Mesenchymal stem cell (in vitro differentiated cells and primary cell): ENCODE results near the gene DHX57.
A peak's percentile ranks its signal among the peaks of the same experiment; 100 is the strongest.
"Not testable (repeated sequence)": the region's sequence is repeated elsewhere in the genome, so short reads cannot be mapped to it uniquely, and the experiment has no call there.

Source experiments
- DNase-seq: peaks from one replicate; pipeline ENCODE4 v3.0.0-alpha.2; 2013
- H2AFZ ChIP-seq: one replicate; pipeline ENCODE4 v1.6.1; 2013; ENCODE audit warnings: low read depth, mild to moderate bottlenecking, control low read depth, inconsistent platforms, low read length, moderate library complexity
- H2AK5ac ChIP-seq: 2 replicates; pipeline ENCODE4 v1.6.1; 2013; ENCODE audit warnings: low read length, moderate library complexity, mild to moderate bottlenecking, inconsistent platforms; ENCODE audit not compliant: severe bottlenecking
- H2BK120ac ChIP-seq: one replicate; pipeline ENCODE4 v1.6.1; 2013; ENCODE audit warnings: low read depth, mild to moderate bottlenecking, inconsistent platforms, low read length, moderate library complexity
- H2BK12ac ChIP-seq, 2 experiments: one replicate each; pipeline ENCODE4 v1.6.1; 2013; ENCODE audit warnings: inconsistent platforms in 2 of 2, low read length in 2 of 2, mild to moderate bottlenecking in 2 of 2, moderate library complexity in 2 of 2, control low read depth in 1 of 2
- H2BK15ac ChIP-seq: one replicate; pipeline ENCODE4 v1.6.1; 2013; ENCODE audit warnings: mild to moderate bottlenecking, low read depth, inconsistent platforms; ENCODE audit not compliant: poor library complexity, severe bottlenecking
- H2BK5ac ChIP-seq: 2 replicates; pipeline ENCODE4 v1.6.1; 2013; ENCODE audit warnings: low read depth, mild to moderate bottlenecking, low read length, control low read depth, inconsistent platforms; ENCODE audit not compliant: poor library complexity, severe bottlenecking
- H3K14ac ChIP-seq, 2 experiments: one replicate each; pipeline ENCODE4 v1.6.1; 2013; ENCODE audit warnings: inconsistent platforms in 2 of 2, low read length in 2 of 2, control low read depth in 1 of 2, mild to moderate bottlenecking in 1 of 2, moderate library complexity in 1 of 2
- H3K18ac ChIP-seq, 2 experiments: one replicate each; pipeline ENCODE4 v1.6.1; 2013; ENCODE audit warnings: inconsistent platforms in 2 of 2, low read length in 2 of 2, control low read depth in 1 of 2, low read depth in 1 of 2, mild to moderate bottlenecking in 1 of 2
- H3K23ac ChIP-seq, 2 experiments: one replicate each; pipeline ENCODE4 v1.6.1; 2013; ENCODE audit warnings: inconsistent platforms in 2 of 2, low read length in 2 of 2, mild to moderate bottlenecking in 2 of 2, moderate library complexity in 2 of 2, control low read depth in 1 of 2
- H3K27ac ChIP-seq: 2 replicates; pipeline ENCODE4 v1.5.1; 2013; ENCODE audit warnings: mild to moderate bottlenecking, moderate library complexity, low read length, control low read depth, inconsistent platforms; ENCODE audit not compliant: poor library complexity, severe bottlenecking
- H3K27me3 ChIP-seq, 2 experiments: 2 replicates each; pipeline versions ENCODE4 v1.6.1 to v1.7.0; 2013; ENCODE audit warnings: low read length in 2 of 2, mild to moderate bottlenecking in 2 of 2, moderate library complexity in 2 of 2, control low read depth in 1 of 2, inconsistent platforms in 1 of 2; ENCODE audit not compliant: control insufficient read depth in 1 of 2, insufficient read depth in 1 of 2
- H3K36me3 ChIP-seq, 2 experiments: 2 replicates each; pipeline versions ENCODE4 v1.6.1 to v1.7.0; 2013; ENCODE audit warnings: low read length in 2 of 2, control low read depth in 1 of 2, inconsistent platforms in 1 of 2, low read depth in 1 of 2, mild to moderate bottlenecking in 1 of 2; ENCODE audit not compliant: insufficient read depth in 2 of 2, control insufficient read depth in 1 of 2
- H3K4ac ChIP-seq, 2 experiments: one replicate each; pipeline ENCODE4 v1.6.1; 2013; ENCODE audit warnings: inconsistent platforms in 2 of 2, low read length in 2 of 2, mild to moderate bottlenecking in 2 of 2, moderate library complexity in 2 of 2, control low read depth in 1 of 2, low read depth in 1 of 2
- H3K4me1 ChIP-seq: 2 replicates; pipeline ENCODE4 v1.6.1; 2013; ENCODE audit warnings: low read depth, low read length, control low read depth; ENCODE audit not compliant: control insufficient read depth, insufficient read depth
- H3K4me2 ChIP-seq: 2 replicates; pipeline ENCODE4 v1.6.1; 2013; ENCODE audit warnings: low read length, mild to moderate bottlenecking, inconsistent platforms; ENCODE audit not compliant: poor library complexity, severe bottlenecking
- H3K4me3 ChIP-seq, 2 experiments: 2 replicates each; pipeline versions ENCODE4 v1.5.1 to v1.7.0; 2013; ENCODE audit warnings: low read length in 2 of 2, mild to moderate bottlenecking in 2 of 2, control low read depth in 1 of 2, low read depth in 1 of 2; ENCODE audit not compliant: insufficient read depth in 1 of 2
- H3K79me1 ChIP-seq: replicated peaks from 2 replicates; pipeline ENCODE4 v1.6.1; 2013; ENCODE audit warnings: mild to moderate bottlenecking, control low read depth, low read length, inconsistent platforms; ENCODE audit not compliant: poor library complexity, severe bottlenecking
- H3K9ac ChIP-seq: 2 replicates; pipeline ENCODE4 v1.7.0; 2013; ENCODE audit warnings: mild to moderate bottlenecking, low read length, moderate library complexity
- H3K9me3 ChIP-seq: 2 replicates; pipeline ENCODE4 v1.7.0; 2013; ENCODE audit warnings: mild to moderate bottlenecking, low read length; ENCODE audit not compliant: control insufficient read depth
- H4K8ac ChIP-seq: one replicate; pipeline ENCODE4 v1.6.1; 2013; ENCODE audit warnings: inconsistent platforms, mild to moderate bottlenecking, low read length, moderate library complexity
- H4K91ac ChIP-seq: one replicate; pipeline ENCODE4 v1.6.1; 2013; ENCODE audit warnings: mild to moderate bottlenecking, low read length, inconsistent platforms
- WGBS: methylation state at CpG from one replicate; pipeline ENCODE4 v1.1.7; 2013; ENCODE audit warnings: mixed read lengths; 5-methylcytosine and 5-hydroxymethylcytosine counted together

DHX57 gene

DNA sequence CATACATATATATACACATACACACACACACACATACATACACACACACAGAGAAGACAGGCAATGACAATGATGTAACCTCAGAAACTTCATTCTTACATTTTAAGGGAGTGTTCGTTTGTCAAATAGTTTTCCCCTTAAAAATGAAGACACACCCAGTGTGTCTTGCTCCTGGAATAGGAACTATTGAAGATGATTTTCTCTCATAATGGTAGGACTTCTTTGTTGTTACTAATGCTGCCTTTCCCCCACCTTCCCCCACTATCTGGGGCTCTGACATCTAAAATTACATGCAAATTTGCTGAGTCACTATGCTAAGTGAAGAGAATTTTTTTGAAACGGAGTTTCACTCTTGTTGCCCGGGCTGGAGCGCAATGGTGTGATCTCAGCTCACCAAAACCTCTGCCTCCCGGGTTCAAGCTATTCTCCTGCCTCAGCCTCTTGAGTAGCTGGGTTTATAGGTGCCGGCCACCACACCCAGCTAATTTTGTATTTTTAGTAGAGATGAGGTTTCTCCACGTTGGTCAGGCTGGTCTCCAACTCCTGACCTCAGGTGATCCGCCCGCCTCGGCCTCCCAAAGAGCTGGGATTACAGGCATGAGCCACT, 48.1 kb downstream of the DHX57 start:
- not testable (repeated sequence) for H3K4me2 ChIP-seq, H2BK15ac ChIP-seq, H3K23ac ChIP-seq, H3K18ac ChIP-seq, H3K27me3 ChIP-seq, H3K4me3 ChIP-seq, H3K79me1 ChIP-seq, H4K8ac ChIP-seq, H3K4me1 ChIP-seq, H2BK12ac ChIP-seq, H3K9me3 ChIP-seq, H3K14ac ChIP-seq, H2AK5ac ChIP-seq, H2BK120ac ChIP-seq, H2BK5ac ChIP-seq, H4K91ac ChIP-seq, H2AFZ ChIP-seq, H3K4ac ChIP-seq
- 76% methylated on average over 9 of the region's 10 CpGs for WGBS
- peak; percentile 75 for DNase-seq
- Histone ChIP-seq H3K27ac (peak overlapping the region; percentile 23), H3K36me3 (peaks cover 6 to 35% of the 10 kb centered on the region in 2 experiments), H3K9ac (peak overlapping the region; percentile 63)

DNA sequence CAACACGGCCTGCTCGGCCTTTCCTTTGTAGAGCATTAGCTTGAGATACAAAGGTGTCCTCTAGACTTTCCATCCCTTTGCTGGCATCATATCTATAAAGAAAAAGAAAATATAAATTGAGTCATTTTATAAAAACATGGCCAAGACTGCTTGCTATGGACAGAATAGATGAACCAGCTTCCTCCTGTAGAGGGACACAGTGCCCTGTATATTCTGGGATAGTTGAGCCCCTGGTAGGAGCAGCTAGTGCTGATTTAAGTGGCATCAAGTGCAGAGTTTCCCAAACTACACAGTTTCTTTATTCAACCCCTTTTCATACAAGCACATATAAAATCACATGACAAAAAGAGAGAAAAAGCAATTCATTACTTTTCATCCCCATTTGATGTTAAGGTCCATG, 49.8 kb downstream of the DHX57 start:
- DNase-seq: no peak
- no peak overlapping the region for H3K9ac ChIP-seq
- H3K4me1 ChIP-seq: peaks cover 1% of the 10 kb centered on the region
- no peak overlapping the region for H3K23ac ChIP-seq
- no peak overlapping the region for H4K8ac ChIP-seq
- no peak overlapping the region for H2BK12ac ChIP-seq
- no peak overlapping the region for H2BK120ac ChIP-seq
- H3K4me3 ChIP-seq: no peak overlapping the region
- no peak overlapping the region for H3K14ac ChIP-seq
- H3K27ac ChIP-seq: no peak overlapping the region
- H2AFZ ChIP-seq: no peak overlapping the region
- no peak overlapping the region for H3K4ac ChIP-seq
- no peak overlapping the region for H3K4me2 ChIP-seq
- no peaks in the 10 kb centered on the region for H3K79me1 ChIP-seq
- no peak overlapping the region for H4K91ac ChIP-seq
- H3K9me3 ChIP-seq: no peaks in the 10 kb centered on the region
- H2BK5ac ChIP-seq: no peak overlapping the region
- H2BK15ac ChIP-seq: no peak overlapping the region
- no peak overlapping the region for H2AK5ac ChIP-seq
- no peaks in the 10 kb centered on the region for H3K27me3 ChIP-seq
- H3K18ac ChIP-seq: no peak overlapping the region
- 92% methylated on average over 2 of the region's 2 CpGs for WGBS
- H3K36me3 ChIP-seq: peaks cover 9 to 38% of the 10 kb centered on the region in 2 experiments

DNA sequence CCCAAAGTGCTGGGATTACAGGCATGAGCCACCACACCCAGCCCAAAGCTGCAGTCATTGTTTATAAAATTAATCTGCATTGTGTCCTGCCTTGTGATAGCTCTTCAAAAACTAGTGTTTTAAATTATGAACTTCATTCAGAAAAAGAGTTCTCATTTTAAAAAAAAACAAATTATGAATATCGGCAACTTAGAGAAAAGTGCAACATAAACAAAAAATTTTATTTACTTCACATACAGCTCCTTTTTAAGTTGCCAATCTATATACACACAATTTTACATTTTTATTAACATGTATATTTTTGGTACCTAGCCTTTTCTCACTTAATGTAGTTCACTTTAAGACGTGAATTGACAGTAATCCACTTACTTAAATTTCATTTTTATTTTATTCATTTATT, 50.8 kb downstream of the DHX57 start:
- no peak overlapping the region for H3K4ac ChIP-seq
- peaks cover 9 to 35% of the 10 kb centered on the region in 2 experiments for H3K36me3 ChIP-seq
- H3K9ac ChIP-seq: no peak overlapping the region
- no peak overlapping the region for H2BK5ac ChIP-seq
- 100% methylated on average over 1 of the region's 2 CpGs for WGBS
- peaks cover 1% of the 10 kb centered on the region for H3K4me1 ChIP-seq
- H3K27me3 ChIP-seq: no peaks in the 10 kb centered on the region
- no peak overlapping the region for H2AK5ac ChIP-seq
- no peak overlapping the region for H2BK120ac ChIP-seq
- no peak overlapping the region for H3K4me2 ChIP-seq
- H3K14ac ChIP-seq: no peak overlapping the region
- H2AFZ ChIP-seq: no peak overlapping the region
- H4K8ac ChIP-seq: no peak overlapping the region
- no peak overlapping the region for H3K27ac ChIP-seq
- H3K9me3 ChIP-seq: no peaks in the 10 kb centered on the region
- no peak overlapping the region for H4K91ac ChIP-seq
- no peak overlapping the region for H2BK12ac ChIP-seq
- no peak overlapping the region for H3K18ac ChIP-seq
- no peak overlapping the region for H3K4me3 ChIP-seq
- no peak overlapping the region for H2BK15ac ChIP-seq
- no peak overlapping the region for H3K23ac ChIP-seq
- DNase-seq: no peak
- H3K79me1 ChIP-seq: no peaks in the 10 kb centered on the region

- no peak overlapping the region for H2AK5ac ChIP-seq
- H4K91ac ChIP-seq: no peak overlapping the region
- no peak overlapping the region for H2BK5ac ChIP-seq
- H3K9me3 ChIP-seq: no peaks in the 10 kb centered on the region
- H4K8ac ChIP-seq: no peak overlapping the region
- H3K27ac ChIP-seq: no peak overlapping the region
- H2BK12ac ChIP-seq: no peak overlapping the region
- H3K18ac ChIP-seq: no peak overlapping the region
- H3K4me2 ChIP-seq: no peak overlapping the region
- DNase-seq: no peak
- no peak overlapping the region for H3K4ac ChIP-seq
- H3K4me1 ChIP-seq: peaks cover 1% of the 10 kb centered on the region
- no peak overlapping the region for H3K23ac ChIP-seq
- H3K27me3 ChIP-seq: no peaks in the 10 kb centered on the region
- no peak overlapping the region for H3K4me3 ChIP-seq
- no peak overlapping the region for H3K9ac ChIP-seq
- H2BK15ac ChIP-seq: no peak overlapping the region
- H3K79me1 ChIP-seq: no peaks in the 10 kb centered on the region
- H2BK120ac ChIP-seq: no peak overlapping the region
- no peak overlapping the region for H2AFZ ChIP-seq
- no peak overlapping the region for H3K14ac ChIP-seq
- H3K36me3 ChIP-seq: peaks cover 10 to 47% of the 10 kb centered on the region in 2 experiments
- 100% methylated on average over 3 of the region's 5 CpGs for WGBS
Observed at GRCh38 chr2:38823386-38823785, 52.3 kb downstream of the DHX57 start.
